Endothelial cell of umbilical vein (primary cell): ENCODE results near the gene PTTG1IP. TPM values are rescaled to one million over a fixed set of nuclear protein-coding genes. Genes with fewer than 3 reads are reported as not detected.

Source experiments
- BruUV-seq: library from RNA; stranded (reverse); fragments of 400-500 nt; replicated peaks from 2 replicates; lab custom pipeline; 2021; lab: Mats Ljungman, UMichigan
- CTCF ChIA-PET: fragments of 300-600, 350-600 bp; sonication (Branson Sonifier 250); formaldehyde crosslinking; loops from one replicate; lab custom pipeline; 2021; ENCODE audit warnings: antibody characterized with exemption, inconsistent platforms; lab: Charles Lee
- POLR2A ChIA-PET: fragments of 300-600, 350-600 bp; sonication (Branson Sonifier 250); formaldehyde crosslinking; loops from one replicate; lab custom pipeline; 2021; ENCODE audit warnings: antibody characterized with exemption, inconsistent platforms; lab: Charles Lee
- DNase-seq: peaks from one replicate; pipeline ENCODE4 v3.0.0-alpha.2; 2011; ENCODE audit warnings: low read depth, low spot score
- FAIRE-seq: peaks from 2 replicates; lab custom pipeline; 2011; peaks lifted over from hg19 to GRCh38; lab: Jason Lieb, UNC
- H2AFZ ChIP-seq: 2 replicates; pipeline ENCODE4 v1.6.0; 2012; ENCODE audit warnings: low read depth, low read length, control low read depth, inconsistent platforms
- H3K27ac ChIP-seq: 2 replicates; pipeline ENCODE4 v1.5.1; 2011; ENCODE audit warnings: low read depth, mild to moderate bottlenecking, control low read depth, low read length, moderate library complexity; ENCODE audit not compliant: insufficient read depth
- H3K27me3 ChIP-seq, 2 experiments: 2 replicates each; pipeline versions ENCODE4 v1.6.0 to v1.6.1; 2011; ENCODE audit warnings: low read length in 2 of 2, mixed read lengths in 1 of 2; ENCODE audit not compliant: control insufficient read depth in 2 of 2, insufficient read depth in 2 of 2
- H3K36me3 ChIP-seq, 2 experiments: 2 replicates in 1 of 2; 3 replicates in 1 of 2; pipeline ENCODE4 v1.5.1; 2011; ENCODE audit warnings: low read length in 2 of 2, mild to moderate bottlenecking in 1 of 2, moderate library complexity in 1 of 2; ENCODE audit not compliant: control insufficient read depth in 2 of 2, insufficient read depth in 2 of 2; ENCODE audit errors: extremely low read depth in 1 of 2
- H3K4me1 ChIP-seq: 3 replicates; pipeline ENCODE4 v1.5.1; 2011; ENCODE audit warnings: mild to moderate bottlenecking, low read length; ENCODE audit not compliant: control insufficient read depth, insufficient read depth; ENCODE audit errors: extremely low read depth
- H3K4me2 ChIP-seq: 2 replicates; pipeline ENCODE4 v1.6.1; 2011; ENCODE audit warnings: low read length, control low read depth, mixed read lengths; ENCODE audit not compliant: insufficient read depth
- H3K4me3 ChIP-seq, 3 experiments: fragments of 200-600 bp in 1 of 3; sonication (generic), shearing (Covaris generic) in 1 of 3; replicated peaks in 1 of 3; 2 replicates each; pipeline ENCODE4 v1.5.1; 2011 to 2016; ENCODE audit warnings: control low read depth in 3 of 3, low read length in 3 of 3, mild to moderate bottlenecking in 2 of 3, inconsistent platforms in 1 of 3, low read depth in 1 of 3, moderate library complexity in 1 of 3; ENCODE audit not compliant: insufficient read depth in 1 of 3
- H3K79me2 ChIP-seq: 2 replicates; pipeline ENCODE4 v1.6.0; 2012; ENCODE audit warnings: low read length, inconsistent platforms; ENCODE audit not compliant: control insufficient read depth, insufficient read depth
- H3K9ac ChIP-seq: replicated peaks from 2 replicates; pipeline ENCODE3; 2011; ENCODE audit warnings: low read length, control low read depth; ENCODE audit not compliant: insufficient read depth; ENCODE audit errors: extremely low read depth
- H3K9me1 ChIP-seq: replicated peaks from 3 replicates; pipeline ENCODE4 v1.6.0; 2011; ENCODE audit warnings: mild to moderate bottlenecking, low read length; ENCODE audit not compliant: control insufficient read depth, insufficient read depth; ENCODE audit errors: extremely low read depth
- H3K9me3 ChIP-seq: replicated peaks from 2 replicates; pipeline ENCODE4 v1.5.1; 2012; ENCODE audit warnings: low read length, inconsistent platforms; ENCODE audit not compliant: control insufficient read depth, insufficient read depth
- H4K20me1 ChIP-seq: replicated peaks from 2 replicates; pipeline ENCODE3; 2011; ENCODE audit warnings: mild to moderate bottlenecking, low read length; ENCODE audit not compliant: control insufficient read depth, insufficient read depth; ENCODE audit errors: extremely low read depth
- EZH2 ChIP-seq: IDR thresholded peaks from 2 replicates; pipeline ENCODE4 v1.6.1; 2012; ENCODE audit warnings: borderline replicate concordance, low read depth, mild to moderate bottlenecking, moderate library complexity, low read length, inconsistent platforms; ENCODE audit not compliant: severe bottlenecking
- FOS ChIP-seq: IDR thresholded peaks from 2 replicates; pipeline ENCODE4 v1.6.1; 2011; ENCODE audit warnings: mild to moderate bottlenecking, low read length, moderate library complexity, borderline replicate concordance; ENCODE audit not compliant: insufficient read depth
- GATA2 ChIP-seq: IDR thresholded peaks from 2 replicates; pipeline ENCODE4 v1.7.0; 2011; ENCODE audit warnings: low read depth, mild to moderate bottlenecking, moderate library complexity, mixed read lengths, low read length; ENCODE audit not compliant: insufficient read length, insufficient read depth
- JUN ChIP-seq: IDR thresholded peaks from 2 replicates; pipeline ENCODE4 v1.6.1; 2011; ENCODE audit warnings: borderline replicate concordance, low read depth; ENCODE audit not compliant: insufficient read length, insufficient read depth
- MYC ChIP-seq: IDR thresholded peaks from one replicate; pipeline ENCODE4 v1.6.1; 2011; ENCODE audit warnings: mild to moderate bottlenecking, low read depth, low read length
- POLR2A ChIP-seq: IDR thresholded peaks from 2 replicates; pipeline ENCODE4 v1.6.1; 2012; ENCODE audit warnings: low read depth, mild to moderate bottlenecking, control low read depth, low read length
- POLR2AphosphoS5 ChIP-seq: IDR thresholded peaks from 2 replicates; pipeline ENCODE4 v1.6.1; 2012; ENCODE audit warnings: low read depth, mild to moderate bottlenecking, control low read depth, low read length, moderate library complexity; ENCODE audit not compliant: insufficient read depth
- dilution Hi-C: fragments of 300-500 bp; cut with MboI; formaldehyde crosslinking; loops from one replicate; pipeline ENCODE4 v1.15.0; 2019; ENCODE audit warnings: low sequenced_read_pairs; ENCODE audit not compliant: extremely low pct_ligation_motif_present
- intact Hi-C: fragments of 100-400 bp; cut with micrococcal nuclease; formaldehyde crosslinking; loops from one replicate; pipeline ENCODE4 v1.10.0; 2022
- polyA plus RNA-seq, 4 experiments: library from polyadenylated mRNA; depleted of rRNA in 3 of 4; stranded (reverse) in 3 of 4; unstranded in 1 of 4; fragments of >200 nt; gene quantifications; 2 replicates each; pipeline versions ENCODE4 v1.2.1 to v1.2.3, GENCODE V29; 2011 to 2012; ENCODE audit warnings: missing spikeins in 1 of 4
- total RNA-seq: library from RNA; stranded (reverse); gene quantifications from 2 replicates; pipeline ENCODE4 v1.2.3, GENCODE V29; 2021
- TF ChIP-seq, protein P1 (sequence below), 2 donors: IDR thresholded peaks; 1 replicate in 1 of 2; 2 replicates in 1 of 2; pipeline ENCODE4 v1.5.1; 2011; ENCODE audit warnings: low read length in 2 of 2, mild to moderate bottlenecking in 2 of 2, moderate library complexity in 2 of 2, control low read depth in 1 of 2, inconsistent platforms in 1 of 2, low read depth in 1 of 2; ENCODE audit not compliant: insufficient read depth in 1 of 2; ENCODE audit errors: extremely low read depth in 1 of 2
- TF ChIP-seq, protein P2 (sequence below): IDR thresholded peaks from 2 replicates; pipeline ENCODE4 v1.6.1; 2011; ENCODE audit not compliant: insufficient read depth, insufficient read length

PTTG1IP gene
- total and polyA plus RNA-seq, 2 donors (not counting 3 experiments of a cell fraction or from before 2014, with no cell fraction given): 342 to 415 TPM

DNA sequence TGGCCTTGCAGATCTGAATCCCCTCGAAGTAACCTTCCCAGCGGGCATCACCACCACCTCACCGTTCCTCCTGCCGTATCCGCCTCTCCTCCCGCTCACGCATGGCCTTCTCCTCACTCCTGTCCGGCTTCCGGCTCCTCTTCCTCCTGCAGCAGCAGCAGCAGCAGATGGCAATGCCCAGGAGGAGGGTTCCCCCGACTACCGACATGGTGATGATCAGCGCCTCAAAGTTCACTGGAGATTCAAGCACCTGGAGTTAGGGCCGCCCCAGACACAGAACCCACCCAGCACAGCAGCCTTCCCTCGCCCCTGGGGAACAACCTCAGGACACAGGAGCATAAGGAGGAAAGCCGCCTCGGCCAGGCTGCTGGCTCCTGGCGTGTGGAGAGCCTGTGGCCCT lies 17.4 kb downstream of the PTTG1IP start:
- TF ChIP-seq FOS: no peak
- no peak for TF ChIP-seq GATA2
- TF ChIP-seq POLR2AphosphoS5: no peak
- TF ChIP-seq, protein P1, sequence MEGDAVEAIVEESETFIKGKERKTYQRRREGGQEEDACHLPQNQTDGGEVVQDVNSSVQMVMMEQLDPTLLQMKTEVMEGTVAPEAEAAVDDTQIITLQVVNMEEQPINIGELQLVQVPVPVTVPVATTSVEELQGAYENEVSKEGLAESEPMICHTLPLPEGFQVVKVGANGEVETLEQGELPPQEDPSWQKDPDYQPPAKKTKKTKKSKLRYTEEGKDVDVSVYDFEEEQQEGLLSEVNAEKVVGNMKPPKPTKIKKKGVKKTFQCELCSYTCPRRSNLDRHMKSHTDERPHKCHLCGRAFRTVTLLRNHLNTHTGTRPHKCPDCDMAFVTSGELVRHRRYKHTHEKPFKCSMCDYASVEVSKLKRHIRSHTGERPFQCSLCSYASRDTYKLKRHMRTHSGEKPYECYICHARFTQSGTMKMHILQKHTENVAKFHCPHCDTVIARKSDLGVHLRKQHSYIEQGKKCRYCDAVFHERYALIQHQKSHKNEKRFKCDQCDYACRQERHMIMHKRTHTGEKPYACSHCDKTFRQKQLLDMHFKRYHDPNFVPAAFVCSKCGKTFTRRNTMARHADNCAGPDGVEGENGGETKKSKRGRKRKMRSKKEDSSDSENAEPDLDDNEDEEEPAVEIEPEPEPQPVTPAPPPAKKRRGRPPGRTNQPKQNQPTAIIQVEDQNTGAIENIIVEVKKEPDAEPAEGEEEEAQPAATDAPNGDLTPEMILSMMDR (IDR thresholded peaks at IDR 0.05; ENCODE audit: extremely low read depth in 1 of 2, insufficient read depth in 1 of 2, low read depth in 1 of 2, low read length in 2 of 2): no peak
- TF ChIP-seq POLR2A: no peak
- no peak for TF ChIP-seq MYC
- TF ChIP-seq, protein P2, sequence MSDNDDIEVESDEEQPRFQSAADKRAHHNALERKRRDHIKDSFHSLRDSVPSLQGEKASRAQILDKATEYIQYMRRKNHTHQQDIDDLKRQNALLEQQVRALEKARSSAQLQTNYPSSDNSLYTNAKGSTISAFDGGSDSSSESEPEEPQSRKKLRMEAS: no peak
- TF ChIP-seq JUN: no peak
- no peak for TF ChIP-seq EZH2
- POLR2A ChIA-PET: no interaction called here
- no TSS peak for BruUV-seq
- no peaks in the 10 kb centered on the region for H3K27me3 ChIP-seq
- CTCF ChIA-PET: no interaction called here
- DNase-seq (no peak), FAIRE-seq (no peak)
- peaks cover 35 to 63% of the 10 kb centered on the region in 2 experiments for H3K36me3 ChIP-seq
- no peak overlapping the region for H3K27ac ChIP-seq
- H2AFZ ChIP-seq: no peak overlapping the region
- H3K9me3 ChIP-seq: no peaks in the 10 kb centered on the region
- H3K4me3 ChIP-seq: no peak overlapping the region
- peaks cover 11% of the 10 kb centered on the region for H4K20me1 ChIP-seq
- H3K4me1 ChIP-seq: no peaks in the 10 kb centered on the region
- peaks cover 84% of the 10 kb centered on the region for H3K79me2 ChIP-seq
- intact Hi-C loops: no loop called here
- H3K9me1 ChIP-seq: no peaks in the 10 kb centered on the region
- no peak overlapping the region for H3K4me2 ChIP-seq
- dilution Hi-C loops: no loop called here
- H3K9ac ChIP-seq: no peak overlapping the region
